NCI-H1930 (cell line): Measurements from ENCODE around the gene C6orf89.
"Not testable (repeated sequence)": the region's sequence is repeated elsewhere in the genome, so short reads cannot be mapped to it uniquely, and the experiment has no call there.

Source experiments
- DNase-seq, 2 experiments: peaks; one replicate each; lab custom pipeline; 2025; lab: John Stamatoyannopoulos, UW

Gene C6orf89

GRCh38 chr6:36888115-36888643 lies 2.4 kb downstream of the C6orf89 start:
- DNase-seq, result no peak

GRCh38 chr6:36888654-36889481 lies 3.1 kb downstream of the C6orf89 start:
- no peak for DNase-seq

GRCh38 chr6:36890112-36890663 lies 4.4 kb downstream of the C6orf89 start:
- DNase-seq, result no peak

GRCh38 chr6:36891153-36891552 lies 5.4 kb downstream of the C6orf89 start:
- not testable (repeated sequence) for DNase-seq

GRCh38 chr6:36893976-36894932 lies 8.5 kb downstream of the C6orf89 start:
- no peak for DNase-seq

- no peak for DNase-seq
These were observed 11.9 kb downstream of the C6orf89 start for GRCh38 chr6:36897609-36898008.

- no peak for DNase-seq
These were observed 18.4 kb downstream of the C6orf89 start for GRCh38 chr6:36904114-36904513.

GRCh38 chr6:36904851-36905393 lies 19.2 kb downstream of the C6orf89 start:
- no peak for DNase-seq

GRCh38 chr6:36906539-36907325 lies 21.0 kb downstream of the C6orf89 start:
- no peak for DNase-seq

- no peak for DNase-seq
These were observed 22.0 kb downstream of the C6orf89 start for GRCh38 chr6:36907781-36908180.

GRCh38 chr6:36908747-36909146 lies 23.0 kb downstream of the C6orf89 start:
- DNase-seq, result no peak

- no peak for DNase-seq
These were observed 26.3 kb downstream of the C6orf89 start for GRCh38 chr6:36912030-36912454.

- no peak for DNase-seq
These were observed 26.8 kb downstream of the C6orf89 start for GRCh38 chr6:36912586-36912985.

GRCh38 chr6:36913082-36913481 lies 27.3 kb downstream of the C6orf89 start:
- DNase-seq, result no peak

- no peak for DNase-seq
These were observed 28.6 kb downstream of the C6orf89 start for GRCh38 chr6:36914227-36914794.

GRCh38 chr6:36915599-36915998 lies 29.8 kb downstream of the C6orf89 start:
- no peak for DNase-seq

- DNase-seq, result no peak
These were observed 30.4 kb downstream of the C6orf89 start for GRCh38 chr6:36916126-36916525.

GRCh38 chr6:36917541-36918193 lies 31.9 kb downstream of the C6orf89 start:
- no peak for DNase-seq

- no peak for DNase-seq
These were observed 34.3 kb downstream of the C6orf89 start for GRCh38 chr6:36920049-36920448.

GRCh38 chr6:36920546-36920945 lies 34.8 kb downstream of the C6orf89 start:
- no peak for DNase-seq
